ENCODE data around the gene FBXO46.

Gene FBXO46

DNA sequence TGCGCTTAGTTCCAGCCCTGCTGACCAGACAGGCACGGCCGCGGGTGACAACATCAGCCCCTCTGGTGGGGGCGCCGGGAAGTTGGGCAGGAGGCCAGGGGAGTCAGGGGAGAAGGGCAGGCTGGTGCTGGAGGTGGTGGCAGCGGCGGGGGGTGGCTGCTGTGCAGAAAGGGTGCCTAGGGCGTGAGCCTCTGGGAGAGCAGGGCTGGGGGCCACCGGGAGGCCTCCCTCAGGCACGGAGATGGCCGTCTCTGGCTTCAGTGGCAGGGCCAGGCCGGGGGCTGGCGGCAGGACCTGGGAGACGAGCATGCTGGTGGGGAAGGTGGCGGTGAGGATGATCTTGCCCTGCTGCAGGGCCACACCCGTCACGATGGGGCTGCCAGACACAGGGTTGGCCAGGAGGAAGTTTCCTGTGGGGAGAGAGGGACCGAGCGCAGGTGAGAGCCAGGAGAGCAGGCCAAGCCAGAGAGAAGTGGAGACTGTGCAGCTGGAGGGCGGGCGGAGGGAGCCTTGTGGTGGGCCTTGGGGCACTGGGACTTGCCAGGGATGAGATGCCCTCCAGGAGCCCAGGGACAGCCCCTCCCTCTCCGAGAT, 35.1 kb upstream of the FBXO46 start:
- H3K4me3 ChIP-seq (replicated peaks; ENCODE audit: low read depth, low read length) = no peak overlapping the region
- no peak for DNase-seq (ENCODE audit: extremely low read depth, low read depth)

DNA sequence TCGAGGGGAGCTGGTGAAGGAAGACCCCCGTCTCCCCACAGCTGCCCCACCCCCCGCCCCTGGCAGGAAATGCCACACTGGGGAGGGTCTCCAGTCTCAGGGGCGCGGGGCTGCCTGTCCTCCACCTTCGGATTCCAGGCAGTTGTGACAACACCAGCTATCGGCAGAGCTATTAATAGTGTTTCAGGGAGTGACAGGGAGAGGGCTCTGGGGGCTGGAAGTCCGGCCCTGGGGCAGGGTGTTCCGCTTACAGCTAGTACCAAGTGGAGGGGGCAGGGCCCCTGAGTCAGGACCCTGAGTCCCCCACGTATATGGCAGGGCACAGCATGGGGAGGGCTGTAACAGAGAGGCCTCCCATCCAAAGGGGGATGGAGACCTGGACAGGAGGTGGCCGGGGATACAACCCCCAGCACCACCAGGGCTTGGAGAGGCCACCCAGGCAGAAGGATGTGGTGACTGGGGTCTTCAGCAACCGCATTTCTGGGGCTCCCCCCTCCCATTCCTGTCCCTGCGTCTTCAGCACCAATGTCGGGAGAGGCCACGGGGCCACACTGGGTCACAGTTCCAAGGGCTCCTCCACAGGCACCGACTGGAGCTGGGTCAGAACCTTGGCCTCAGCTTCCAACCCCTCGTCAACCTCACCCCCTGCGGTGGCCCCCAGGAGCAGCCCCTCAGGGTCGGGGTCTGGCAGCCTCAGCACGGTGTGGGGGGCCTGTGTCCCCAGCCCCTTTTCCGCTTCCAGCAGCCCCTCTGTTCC, 34.4 kb upstream of the FBXO46 start:
- TF ChIP-seq, protein P1, sequence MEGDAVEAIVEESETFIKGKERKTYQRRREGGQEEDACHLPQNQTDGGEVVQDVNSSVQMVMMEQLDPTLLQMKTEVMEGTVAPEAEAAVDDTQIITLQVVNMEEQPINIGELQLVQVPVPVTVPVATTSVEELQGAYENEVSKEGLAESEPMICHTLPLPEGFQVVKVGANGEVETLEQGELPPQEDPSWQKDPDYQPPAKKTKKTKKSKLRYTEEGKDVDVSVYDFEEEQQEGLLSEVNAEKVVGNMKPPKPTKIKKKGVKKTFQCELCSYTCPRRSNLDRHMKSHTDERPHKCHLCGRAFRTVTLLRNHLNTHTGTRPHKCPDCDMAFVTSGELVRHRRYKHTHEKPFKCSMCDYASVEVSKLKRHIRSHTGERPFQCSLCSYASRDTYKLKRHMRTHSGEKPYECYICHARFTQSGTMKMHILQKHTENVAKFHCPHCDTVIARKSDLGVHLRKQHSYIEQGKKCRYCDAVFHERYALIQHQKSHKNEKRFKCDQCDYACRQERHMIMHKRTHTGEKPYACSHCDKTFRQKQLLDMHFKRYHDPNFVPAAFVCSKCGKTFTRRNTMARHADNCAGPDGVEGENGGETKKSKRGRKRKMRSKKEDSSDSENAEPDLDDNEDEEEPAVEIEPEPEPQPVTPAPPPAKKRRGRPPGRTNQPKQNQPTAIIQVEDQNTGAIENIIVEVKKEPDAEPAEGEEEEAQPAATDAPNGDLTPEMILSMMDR (IDR thresholded peaks at IDR 0.05; ENCODE audit: low read depth, low read length, missing control alignments) = no peak
- H3K4me3 ChIP-seq (replicated peaks; ENCODE audit: low read depth, low read length) = no peak overlapping the region
- DNase-seq (ENCODE audit: extremely low read depth, low read depth) = no peak

More for the DNA sequence above, 35.1 kb upstream of the FBXO46 start:
- TF ChIP-seq, protein P1 (IDR thresholded peaks at IDR 0.05; ENCODE audit: low read depth, low read length, missing control alignments) = no peak

DNA sequence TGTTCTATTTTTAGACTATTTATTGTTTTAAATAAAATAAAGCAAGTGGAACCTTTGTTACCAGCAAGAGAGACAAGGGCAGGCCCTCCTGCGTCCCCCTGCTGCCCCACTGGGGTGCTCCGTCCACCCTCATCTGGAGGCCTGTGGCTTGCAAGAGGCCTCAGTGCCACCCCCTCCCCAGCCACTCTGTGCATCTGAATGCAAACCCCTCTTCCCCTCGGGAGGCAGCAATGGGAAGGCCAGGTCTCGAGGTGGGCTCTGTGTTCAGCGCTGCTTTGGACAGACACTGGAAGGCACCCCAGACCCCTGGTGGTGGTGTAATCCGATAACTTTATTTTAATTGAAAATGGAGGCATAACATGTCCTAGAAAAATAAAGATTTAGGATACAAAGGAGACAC, 33.8 kb upstream of the FBXO46 start:
- TF ChIP-seq, protein P1 (IDR thresholded peaks at IDR 0.05; ENCODE audit: low read depth, low read length, missing control alignments) = no peak
- H3K4me3 ChIP-seq (replicated peaks; ENCODE audit: low read depth, low read length) = no peak overlapping the region
- no peak for DNase-seq (ENCODE audit: extremely low read depth, low read depth)

DNA sequence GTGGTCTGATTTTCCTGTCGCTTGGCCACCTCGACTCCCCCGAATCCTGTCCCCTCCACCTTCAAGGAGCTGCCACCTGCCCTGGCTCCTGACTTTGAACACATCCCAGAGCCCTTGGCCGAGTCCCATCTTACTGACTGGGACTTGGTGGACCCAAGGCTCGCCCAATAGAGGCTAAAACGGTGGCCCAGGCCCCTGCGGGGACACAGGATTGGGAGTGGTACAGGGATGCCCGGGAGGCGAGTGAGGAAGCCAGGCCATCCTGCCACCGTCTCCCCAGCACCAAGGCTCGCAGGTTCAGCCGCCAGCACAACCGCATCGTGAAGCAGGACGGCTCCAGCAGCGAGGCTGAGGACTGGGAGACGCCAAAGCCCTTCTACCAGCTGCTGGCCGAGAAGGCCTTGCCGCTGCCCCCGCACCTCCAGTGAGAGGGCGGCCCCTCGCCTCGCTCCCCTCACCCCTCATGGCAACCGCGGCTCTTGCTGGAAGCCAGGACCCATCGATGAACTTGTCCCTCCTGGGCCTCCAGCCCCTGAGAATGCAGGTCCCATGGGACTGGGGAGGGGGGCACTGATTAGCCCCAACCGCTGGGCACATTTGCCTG, 33.1 kb upstream of the FBXO46 start:
- no peak overlapping the region for H3K4me3 ChIP-seq (replicated peaks; ENCODE audit: low read depth, low read length)
- no peak for DNase-seq (ENCODE audit: extremely low read depth, low read depth)
- TF ChIP-seq, protein P1 (IDR thresholded peaks at IDR 0.05; ENCODE audit: low read depth, low read length, missing control alignments) = no peak

DNA sequence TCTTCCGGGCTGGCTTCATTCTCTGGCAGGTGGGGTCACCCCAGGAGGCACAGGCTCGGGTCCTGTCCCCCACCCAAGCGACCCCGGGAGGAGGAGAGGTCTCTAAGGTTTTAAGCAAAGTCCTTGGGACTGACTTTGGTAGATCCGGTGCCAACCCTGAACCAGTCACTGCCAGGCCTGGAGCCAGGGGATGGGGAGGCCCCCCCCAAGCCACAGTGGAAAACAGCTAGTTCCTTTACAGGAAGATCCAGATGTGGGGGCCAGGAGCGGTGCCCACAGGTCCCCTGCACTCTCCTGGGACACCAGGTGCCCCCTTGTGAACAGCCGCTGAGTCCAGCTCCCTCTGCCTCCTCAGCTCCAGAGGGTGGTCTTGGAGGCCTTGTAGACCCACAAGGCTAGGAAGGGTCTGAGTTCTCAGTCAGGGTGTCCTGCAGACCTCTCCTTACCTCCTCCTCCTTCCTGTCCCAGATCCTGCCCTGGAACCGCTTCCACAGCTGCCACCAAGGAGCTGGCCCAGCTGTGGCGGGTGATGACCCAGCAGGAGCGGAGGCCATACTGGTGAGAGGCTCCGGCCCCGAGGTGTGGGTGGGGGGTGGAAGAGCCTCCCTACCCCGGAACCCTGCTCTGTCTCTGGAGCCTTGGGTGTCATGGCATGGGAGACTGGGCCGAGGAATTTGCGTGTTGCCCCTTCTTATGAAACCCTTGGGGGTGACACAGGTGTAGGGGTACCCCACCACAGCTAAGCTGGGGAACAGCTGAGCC, 32.4 kb upstream of the FBXO46 start:
- no peak for DNase-seq (ENCODE audit: extremely low read depth, low read depth)
- TF ChIP-seq, protein P1 (IDR thresholded peaks at IDR 0.05; ENCODE audit: low read depth, low read length, missing control alignments) = no peak
- H3K4me3 ChIP-seq (replicated peaks; ENCODE audit: low read depth, low read length) = no peak overlapping the region

DNA sequence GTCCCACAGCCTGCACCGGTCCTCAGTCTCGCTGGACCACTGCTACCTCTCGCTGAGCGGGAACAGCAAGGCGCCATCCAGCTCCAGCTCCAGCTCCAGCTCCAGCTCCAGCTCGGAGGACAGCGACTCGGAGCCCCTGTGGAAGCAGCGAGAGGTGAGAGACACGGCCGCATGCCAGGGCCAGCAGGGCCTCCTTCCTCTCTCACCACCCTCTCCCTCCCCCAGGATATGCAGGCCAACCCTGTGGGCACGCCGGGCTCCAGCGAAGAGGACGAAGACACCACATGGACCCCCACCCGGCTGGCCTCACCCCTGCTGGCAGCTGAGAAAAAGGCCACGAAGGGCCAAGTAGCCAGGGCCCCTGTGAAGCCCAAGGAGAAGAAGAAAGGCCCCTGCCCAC, 31.0 kb upstream of the FBXO46 start:
- TF ChIP-seq, protein P1 (IDR thresholded peaks at IDR 0.05; ENCODE audit: low read depth, low read length, missing control alignments) = no peak
- H3K4me3 ChIP-seq (replicated peaks; ENCODE audit: low read depth, low read length) = no peak overlapping the region
- DNase-seq (ENCODE audit: extremely low read depth, low read depth) = no peak

All from HFF-Myc (cell line).